Pancreas (tissue), 10 donors: ENCODE measurements around the gene AGBL1. TPM values are rescaled to one million over a fixed set of nuclear protein-coding genes. Genes with fewer than 3 reads are reported as not detected.

Source experiments
- ATAC-seq, 4 donors: fragments of 200-7000 bp; cut with Tn5 transposase; one replicate each; pipeline versions ENCODE4 v1.8.0 to v1.9.1; 2020; ENCODE audit warnings: mild to moderate bottlenecking in 4 of 4, moderate library complexity in 4 of 4
- DNase-seq, 6 donors: peaks; one replicate each; pipeline ENCODE4 v3.0.0-alpha.2; 2020
- FAIRE-seq: peaks from 2 replicates; lab custom pipeline; 2012; peaks lifted over from hg19 to GRCh38; lab: Jason Lieb, UNC
- H3K27ac ChIP-seq, 4 donors: fragments of 200-600 bp; sonication (generic); 1 replicate in 3 of 4; 2 replicates in 1 of 4; pipeline versions ENCODE4 v1.5.0 to v1.8.0; 2020
- H3K27me3 ChIP-seq, 4 donors: fragments of 200-600 bp; one replicate each; pipeline ENCODE4 v1.8.0; 2021
- H3K36me3 ChIP-seq, 3 donors: fragments of 200-600 bp; sonication (generic) in 1 of 3; one replicate each; pipeline versions ENCODE4 v1.5.0 to v1.8.0; 2020 to 2021
- H3K4me1 ChIP-seq, 3 donors: fragments of 200-600 bp; one replicate each; pipeline ENCODE4 v1.8.0; 2021
- H3K4me3 ChIP-seq, 4 donors: fragments of 200-600 bp; sonication (generic) in 2 of 4; one replicate each; pipeline versions ENCODE4 v1.5.0 to v1.8.0; 2020 to 2021
- H3K9me3 ChIP-seq, 4 donors: fragments of 200-600 bp; one replicate each; pipeline ENCODE4 v1.8.0; 2021
- WGBS, 2 donors: extraction: QIAGEN DNeasy Blood & Tissue Kit; methylation state at CpG; one replicate each; pipeline ENCODE4 v1.1.7; 2013; 5-methylcytosine and 5-hydroxymethylcytosine counted together
- intact Hi-C, 3 donors: fragments of 100-400 bp; cut with DNase I; formaldehyde crosslinking; loops; one replicate each; pipeline versions ENCODE4 v1.11.1 to v1.14.2; 2022
- polyA plus RNA-seq, 2 donors: library from polyadenylated mRNA; stranded (reverse); fragments of 200-250 nt; gene quantifications; one replicate each; pipeline ENCODE4 v1.2.3, GENCODE V29; 2013
- total RNA-seq, 6 donors: library from RNA; stranded (reverse); fragmentation: NEBNext Ultra II Directional in 4 of 6; extraction: Animal tissue kit (Norgen Biotek cat#: 25700) in 4 of 6; gene quantifications; one replicate each; pipeline versions ENCODE4 v1.2.1 to v1.2.4, GENCODE V29; 2021 to 2023
- TF ChIP-seq, protein P1 (sequence below), 4 donors: fragments of 200-600 bp; sonication (generic) in 3 of 4; IDR thresholded peaks; one replicate each; pipeline versions ENCODE4 v1.5.0 to v1.8.0; 2021; ENCODE audit warnings: antibody characterized with exemption in 4 of 4
- donor health status: healthy with polysubstance abuse.
- donor health status: DM: no; HTN: no; CAD: no; lungs with moderate emphysema.
- donor health status: DM: no; HTN: no; CAD: no.
- donor health status: control.
- donor health status: control.
- donor health status: Bipolar disorder and iron deficiency.
- donor health status: DM: yes; HTN: yes; CAD: no.
- donor health status: DM: no; HTN: no; CAD: no.
- donor health status: DM: no; HTN: no; CAD: no.
- donor health status: DM: yes; HTN: yes; CAD: no.

The AGBL1 gene
- total and polyA plus RNA-seq, 8 donors: under 0.01 to 0.06 (median 0.05) TPM; not detected in 5

DNA sequence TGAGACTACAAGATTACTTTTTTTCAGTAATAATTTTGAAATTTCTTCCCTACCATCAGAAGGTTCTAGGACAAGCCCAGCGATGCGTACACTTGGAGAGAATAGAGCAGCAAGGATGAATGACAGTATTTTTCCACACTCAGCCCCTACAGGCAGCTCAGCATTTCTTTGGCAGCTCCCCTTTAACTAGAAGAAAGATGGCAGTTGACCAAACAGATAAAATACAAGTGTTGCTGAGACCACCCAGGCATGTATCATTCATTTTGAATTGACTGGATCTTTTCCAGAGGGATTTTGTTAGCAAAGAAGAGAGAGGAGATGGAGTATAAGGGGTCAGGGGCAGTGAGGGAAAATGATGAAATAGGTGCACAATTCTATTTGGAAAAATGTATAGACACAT lies 761.3 kb downstream of the AGBL1 start:
- intact Hi-C loops: no loop called here
- H3K27me3 ChIP-seq: peaks cover 0 to 4% (median 0%) of the 10 kb centered on the region in 4 donors
- TF ChIP-seq, protein P1, sequence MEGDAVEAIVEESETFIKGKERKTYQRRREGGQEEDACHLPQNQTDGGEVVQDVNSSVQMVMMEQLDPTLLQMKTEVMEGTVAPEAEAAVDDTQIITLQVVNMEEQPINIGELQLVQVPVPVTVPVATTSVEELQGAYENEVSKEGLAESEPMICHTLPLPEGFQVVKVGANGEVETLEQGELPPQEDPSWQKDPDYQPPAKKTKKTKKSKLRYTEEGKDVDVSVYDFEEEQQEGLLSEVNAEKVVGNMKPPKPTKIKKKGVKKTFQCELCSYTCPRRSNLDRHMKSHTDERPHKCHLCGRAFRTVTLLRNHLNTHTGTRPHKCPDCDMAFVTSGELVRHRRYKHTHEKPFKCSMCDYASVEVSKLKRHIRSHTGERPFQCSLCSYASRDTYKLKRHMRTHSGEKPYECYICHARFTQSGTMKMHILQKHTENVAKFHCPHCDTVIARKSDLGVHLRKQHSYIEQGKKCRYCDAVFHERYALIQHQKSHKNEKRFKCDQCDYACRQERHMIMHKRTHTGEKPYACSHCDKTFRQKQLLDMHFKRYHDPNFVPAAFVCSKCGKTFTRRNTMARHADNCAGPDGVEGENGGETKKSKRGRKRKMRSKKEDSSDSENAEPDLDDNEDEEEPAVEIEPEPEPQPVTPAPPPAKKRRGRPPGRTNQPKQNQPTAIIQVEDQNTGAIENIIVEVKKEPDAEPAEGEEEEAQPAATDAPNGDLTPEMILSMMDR (IDR thresholded peaks at IDR 0.05): no peak
- FAIRE-seq (no peak), ATAC-seq (no peak), DNase-seq (no peak)
- H3K9me3 ChIP-seq: no peaks in the 10 kb centered on the region
- 41 to 47% methylated on average over 2 of the region's 2 CpGs for WGBS, 2 donors
- H3K4me3 ChIP-seq: no peak overlapping the region
- no peaks in the 10 kb centered on the region for H3K36me3 ChIP-seq
- no peaks in the 10 kb centered on the region for H3K4me1 ChIP-seq
- H3K27ac ChIP-seq: no peak overlapping the region

DNA sequence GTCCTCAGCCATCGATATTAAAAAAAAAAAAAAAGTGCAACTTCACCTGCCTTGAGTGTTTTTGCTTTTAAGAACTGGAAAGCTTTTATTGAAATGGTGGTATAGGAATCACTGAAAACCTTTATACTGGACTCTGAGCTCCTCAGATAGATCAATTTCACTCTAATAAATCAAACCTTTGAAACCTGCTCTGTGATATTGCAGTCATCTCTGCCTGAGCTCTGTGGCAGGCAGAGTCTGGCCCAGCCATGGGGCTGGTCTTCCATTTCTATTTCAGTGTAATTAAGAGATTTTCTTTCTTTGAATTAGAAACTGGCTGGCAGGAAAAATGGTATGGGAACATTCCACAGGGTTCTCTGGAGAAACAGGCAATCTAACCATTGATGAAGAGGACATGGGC lies 762.5 kb downstream of the AGBL1 start:
- WGBS, 2 donors: 60 to 65% methylated on average over 1 of the region's 1 CpG
- ATAC-seq: no peak
- no peak for FAIRE-seq
- H3K36me3 ChIP-seq: no peaks in the 10 kb centered on the region
- no peaks in the 10 kb centered on the region for H3K9me3 ChIP-seq
- H3K4me1 ChIP-seq: no peaks in the 10 kb centered on the region
- intact Hi-C loops: no loop called here
- H3K4me3 ChIP-seq: no peak overlapping the region
- no peak for DNase-seq
- H3K27me3 ChIP-seq: peaks cover 0 to 4% (median 0%) of the 10 kb centered on the region in 4 donors
- H3K27ac ChIP-seq: no peak overlapping the region
- TF ChIP-seq, protein P1 (IDR thresholded peaks at IDR 0.05): no peak

DNA sequence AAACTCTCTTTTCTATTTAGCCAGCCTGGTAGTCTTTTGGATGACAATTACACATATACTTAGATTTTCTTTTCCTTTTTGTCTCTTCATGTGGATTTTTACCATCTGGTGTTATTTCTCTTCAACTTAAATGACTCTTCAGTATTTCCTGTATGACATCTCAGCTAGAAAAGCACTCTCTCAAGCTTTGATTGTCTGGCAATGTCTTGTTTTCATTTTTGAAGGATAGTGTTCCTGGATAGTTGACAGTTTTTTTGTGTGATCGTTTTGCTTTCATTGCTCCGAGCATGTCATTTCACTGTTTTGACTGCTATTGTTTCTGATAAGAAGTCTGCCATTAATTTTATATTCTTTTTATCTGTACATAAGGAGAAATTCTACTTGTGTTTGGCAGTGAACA lies 766.4 kb downstream of the AGBL1 start:
- FAIRE-seq (no peak), ATAC-seq (no peak), DNase-seq (no peak)
- TF ChIP-seq, protein P1 (IDR thresholded peaks at IDR 0.05): no peak
- H3K4me3 ChIP-seq: no peak overlapping the region
- H3K36me3 ChIP-seq: no peaks in the 10 kb centered on the region
- no peaks in the 10 kb centered on the region for H3K4me1 ChIP-seq
- no peak overlapping the region for H3K27ac ChIP-seq
- 55 to 60% methylated on average over 2 of the region's 2 CpGs for WGBS, 2 donors
- no peaks in the 10 kb centered on the region for H3K27me3 ChIP-seq
- intact Hi-C loops: no loop called here
- H3K9me3 ChIP-seq: no peaks in the 10 kb centered on the region

DNA sequence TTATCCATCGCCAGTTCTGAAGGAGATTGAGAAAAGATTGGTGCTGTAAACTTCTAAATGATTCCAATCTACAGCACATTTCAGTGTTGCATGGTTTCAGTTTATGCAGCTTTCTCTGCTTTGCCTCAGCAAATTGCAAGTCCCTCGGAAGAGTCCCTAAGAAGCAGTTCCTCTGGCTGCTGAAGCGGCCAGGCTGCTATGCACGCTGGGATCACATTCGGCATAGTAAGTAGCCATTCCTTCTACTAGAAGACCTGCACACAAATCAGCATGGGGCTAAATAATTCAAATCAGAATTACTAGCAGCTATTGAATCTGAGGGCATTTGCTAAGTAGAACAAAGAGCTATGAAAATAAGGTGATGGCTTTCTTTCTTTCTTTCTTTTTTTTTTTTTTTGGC lies 769.5 kb downstream of the AGBL1 start:
- Histone ChIP-seq H3K4me1 (no peaks in the 10 kb centered on the region), H3K4me3 (no peak overlapping the region), H3K27ac (no peak overlapping the region), H3K9me3 (no peaks in the 10 kb centered on the region), H3K36me3 (no peaks in the 10 kb centered on the region), H3K27me3 (no peaks in the 10 kb centered on the region)
- FAIRE-seq (no peak), ATAC-seq (no peak), DNase-seq (no peak)
- TF ChIP-seq, protein P1 (IDR thresholded peaks at IDR 0.05): no peak
- intact Hi-C loops: no loop called here
- 69 to 85% methylated on average over 5 of the region's 5 CpGs for WGBS, 2 donors

DNA sequence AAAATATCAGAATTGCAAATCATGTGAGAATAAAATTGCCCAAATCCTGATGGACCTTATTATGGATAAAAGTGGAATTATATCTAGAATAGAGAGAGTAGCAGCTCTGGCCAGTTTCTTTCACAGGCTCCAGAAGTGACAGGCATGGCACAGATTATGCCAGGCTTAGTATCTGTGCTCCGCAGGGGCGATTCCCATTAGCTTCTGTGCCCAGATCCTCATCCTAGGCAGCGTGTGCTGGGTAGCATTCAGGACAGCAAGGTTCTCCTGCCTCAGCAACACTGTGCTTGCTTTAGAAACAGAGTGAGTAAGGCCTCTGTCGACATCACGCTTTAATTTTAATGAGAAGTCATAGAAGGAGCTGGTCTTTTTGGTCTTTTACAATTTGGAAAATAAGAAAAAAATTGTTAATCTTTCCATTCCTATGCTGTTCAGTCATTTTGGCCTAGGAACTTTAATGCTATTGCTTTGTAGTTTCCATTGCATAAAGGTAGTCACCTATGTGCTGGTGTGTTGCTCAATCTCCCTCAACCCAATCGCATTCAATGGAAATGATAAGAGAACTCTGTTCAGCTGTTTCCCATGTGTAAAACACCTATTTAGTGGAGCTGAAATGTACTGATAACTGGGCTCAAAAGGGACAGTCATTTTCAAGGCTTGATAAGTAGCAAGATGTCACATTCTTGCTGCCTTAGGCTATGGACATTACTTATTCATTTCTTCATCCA lies 770.1 kb downstream of the AGBL1 start:
- FAIRE-seq: no peak
- DNase-seq: no peak
- Histone ChIP-seq H3K4me3 (no peak overlapping the region), H3K27me3 (no peaks in the 10 kb centered on the region), H3K27ac (no peak overlapping the region), H3K4me1 (no peaks in the 10 kb centered on the region), H3K9me3 (no peaks in the 10 kb centered on the region), H3K36me3 (no peaks in the 10 kb centered on the region)
- 68 to 75% methylated on average over 6 of the region's 6 CpGs for WGBS, 2 donors
- TF ChIP-seq, protein P1 (IDR thresholded peaks at IDR 0.05): no peak
- intact Hi-C loops: no loop called here
- ATAC-seq: no peak
